Ovary (tissue), 3 donors: ENCODE measurements around the gene TNRC6B.

ENCODE experiments used
- CTCF ChIP-seq, 3 donors: fragments of 450-650 bp in 2 of 3; fragments of 200-600 bp in 1 of 3; IDR thresholded peaks; one replicate each; pipeline versions ENCODE4 v1.5.1 to v1.8.0; 2016 to 2022; ENCODE audit warnings: antibody characterized with exemption in 3 of 3, mild to moderate bottlenecking in 1 of 3
- EP300 ChIP-seq: sonication (generic); formaldehyde crosslinking; IDR thresholded peaks from one replicate; pipeline ENCODE4 v1.6.1; 2017; ENCODE audit warnings: antibody characterized with exemption
- POLR2A ChIP-seq: fragments of 450-650 bp; IDR thresholded peaks from one replicate; pipeline ENCODE4 v1.6.1; 2017; ENCODE audit warnings: antibody characterized with exemption, mild to moderate bottlenecking, moderate library complexity
- donor health status: DM: no; HTN: no; CAD: no.

DNA sequence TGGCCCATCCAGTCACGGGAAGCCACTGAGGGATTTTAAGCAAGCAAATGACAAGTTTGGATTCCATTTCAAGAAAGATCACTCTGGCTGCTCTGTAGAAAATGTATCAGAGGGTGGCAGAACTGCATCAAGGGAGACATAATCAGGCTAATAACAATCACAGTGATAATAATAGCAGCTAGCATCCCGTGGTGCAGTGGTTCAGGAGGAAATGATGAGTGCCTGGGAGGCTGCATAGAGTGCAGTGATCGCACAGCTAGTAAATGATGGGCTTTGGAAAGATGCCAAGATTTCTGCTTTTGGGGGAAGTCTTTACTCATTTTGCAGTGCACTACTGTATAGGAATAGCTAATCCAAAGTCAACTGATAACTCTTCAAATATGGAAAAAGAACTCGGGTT lies 35.8 kb downstream of the TNRC6B start:
- TF ChIP-seq CTCF (IDR thresholded peaks at IDR 0.05): no peak
- TF ChIP-seq POLR2A: no peak
- no peak for TF ChIP-seq EP300
